ENCODE measurements around the gene CTU2.

- TF ChIP-seq CTCF (IDR thresholded peaks at IDR 0.05; ENCODE audit: poor library complexity) (no peak), EZH2 (IDR thresholded peaks at IDR 0.05; ENCODE audit: borderline replicate concordance) (no peak)
These were observed 29.3 kb downstream of the CTU2 start for GRCh38 chr16:88735616-88736015.

All from hepatocyte (in vitro differentiated cells).